Fibroblast of lung (primary cell): ENCODE results near the gene MAP2K2. TPM values are rescaled to one million over a fixed set of nuclear protein-coding genes. Genes with fewer than 3 reads are reported as not detected.

Experiments used
- DNase-seq, 2 donors: peaks; one replicate each; pipeline versions ENCODE4 v3.0.0 to v3.0.0-alpha.2; 2010; ENCODE audit warnings: low read depth in 2 of 2
- H2AFZ ChIP-seq: 2 replicates; pipeline ENCODE4 v1.5.1; 2012; ENCODE audit warnings: low read length, control low read depth, inconsistent platforms
- H3K27ac ChIP-seq: 2 replicates; pipeline ENCODE4 v1.5.1; 2011; ENCODE audit warnings: low read length, control low read depth; ENCODE audit not compliant: insufficient read depth
- H3K27me3 ChIP-seq: 2 replicates; pipeline ENCODE4 v1.5.1; 2011; ENCODE audit warnings: mild to moderate bottlenecking, low read length; ENCODE audit not compliant: control insufficient read depth, insufficient read depth
- H3K36me3 ChIP-seq: 2 replicates; pipeline ENCODE4 v1.5.1; 2011; ENCODE audit warnings: low read length; ENCODE audit not compliant: control insufficient read depth, insufficient read depth
- H3K4me1 ChIP-seq: 2 replicates; pipeline ENCODE4 v1.5.1; 2011; ENCODE audit warnings: low read length; ENCODE audit not compliant: control insufficient read depth, insufficient read depth; ENCODE audit errors: extremely low read depth
- H3K4me2 ChIP-seq: 2 replicates; pipeline ENCODE4 v1.5.1; 2011; ENCODE audit warnings: low read length, control low read depth; ENCODE audit not compliant: insufficient read depth; ENCODE audit errors: extremely low read depth
- H3K4me3 ChIP-seq, 4 experiments: fragments of 200-600 bp in 1 of 4; sonication (generic) in 1 of 4; replicated peaks in 1 of 4; 2 replicates each; pipeline ENCODE4 v1.5.1; 2011 to 2016; ENCODE audit warnings: low read length in 4 of 4, low read depth in 3 of 4, mild to moderate bottlenecking in 3 of 4, control low read depth in 2 of 4, inconsistent platforms in 1 of 4, mixed read lengths in 1 of 4; ENCODE audit not compliant: insufficient read depth in 1 of 4; ENCODE audit errors: control extremely low read depth in 1 of 4
- H3K79me2 ChIP-seq: 2 replicates; pipeline ENCODE4 v1.5.1; 2012; ENCODE audit warnings: mild to moderate bottlenecking, low read length, inconsistent platforms; ENCODE audit not compliant: control insufficient read depth, insufficient read depth
- H3K9ac ChIP-seq: 2 replicates; pipeline ENCODE4 v1.5.1; 2011; ENCODE audit warnings: mild to moderate bottlenecking, low read length, control low read depth; ENCODE audit not compliant: insufficient read depth
- H3K9me3 ChIP-seq: 2 replicates; pipeline ENCODE4 v1.5.1; 2012; ENCODE audit warnings: low read depth, low read length; ENCODE audit not compliant: control insufficient read depth, insufficient read depth
- H4K20me1 ChIP-seq: 2 replicates; pipeline ENCODE4 v1.5.1; 2011; ENCODE audit warnings: low read length; ENCODE audit not compliant: control insufficient read depth, insufficient read depth; ENCODE audit errors: extremely low read depth
- CTCF ChIP-seq, 2 donors: IDR thresholded peaks in 1 of 2; conservative IDR thresholded peaks in 1 of 2; 1 replicate in 1 of 2; 2 replicates in 1 of 2; pipeline ENCODE4 v1.5.1; 2011 to 2012; ENCODE audit warnings: low read length in 2 of 2, control low read depth in 1 of 2, inconsistent platforms in 1 of 2, low read depth in 1 of 2, mild to moderate bottlenecking in 1 of 2
- EZH2 ChIP-seq: IDR thresholded peaks from 2 replicates; pipeline ENCODE4 v1.5.1; 2012; ENCODE audit warnings: low read length, control low read depth, mild to moderate bottlenecking; ENCODE audit errors: missing control alignments
- polyA plus RNA-seq, 2 donors: library from polyadenylated mRNA; depleted of rRNA in 1 of 2; stranded (reverse) in 1 of 2; unstranded in 1 of 2; fragments of >200 nt; gene quantifications; 2 replicates each; pipeline ENCODE4 v1.2.1, GENCODE V29; 2011 to 2012; ENCODE audit warnings: missing spikeins in 1 of 2
- total RNA-seq: library from RNA; depleted of rRNA; stranded (reverse); fragments of >200 nt; gene quantifications from 2 replicates; pipeline ENCODE4 v1.2.1, GENCODE V29; 2014

MAP2K2 gene
- total and polyA plus RNA-seq, 2 donors (not counting 1 experiment from before 2014, with no cell fraction given): 61.6 to 159 TPM

GRCh38 chr19:4100647-4101495 is 23.1 kb downstream of the MAP2K2 start:
- Histone ChIP-seq H2AFZ (no peak overlapping the region), H3K4me2 (no peak overlapping the region), H3K9ac (no peak overlapping the region), H3K9me3 (no peaks in the 10 kb centered on the region), H4K20me1 (no peaks in the 10 kb centered on the region), H3K79me2 (no peaks in the 10 kb centered on the region), H3K4me1 (peaks cover 6% of the 10 kb centered on the region), H3K27me3 (no peaks in the 10 kb centered on the region), H3K27ac (no peak overlapping the region), H3K4me3 (no peak overlapping the region), H3K36me3 (peaks cover 32% of the 10 kb centered on the region)
- no peak for DNase-seq
- no peak for TF ChIP-seq EZH2
- TF ChIP-seq CTCF (conservative IDR thresholded peaks at IDR 0.05 in 1 of 2, IDR thresholded peaks at IDR 0.05 in 1 of 2; ENCODE audit: low read depth in 1 of 2, low read length in 2 of 2): no peak

- Histone ChIP-seq H3K4me3 (no peak overlapping the region), H3K4me2 (no peak overlapping the region), H2AFZ (no peak overlapping the region), H3K9ac (no peak overlapping the region), H4K20me1 (no peaks in the 10 kb centered on the region), H3K36me3 (peaks cover 31% of the 10 kb centered on the region), H3K4me1 (no peaks in the 10 kb centered on the region), H3K9me3 (no peaks in the 10 kb centered on the region), H3K27me3 (no peaks in the 10 kb centered on the region), H3K79me2 (no peaks in the 10 kb centered on the region), H3K27ac (no peak overlapping the region)
- TF ChIP-seq CTCF (conservative IDR thresholded peaks at IDR 0.05 in 1 of 2, IDR thresholded peaks at IDR 0.05 in 1 of 2; ENCODE audit: low read depth in 1 of 2, low read length in 2 of 2) (no peak), EZH2 (no peak)
- DNase-seq: no peak
These were observed 24.7 kb downstream of the MAP2K2 start for GRCh38 chr19:4099041-4099764.

GRCh38 chr19:4098493-4098892 is 25.4 kb downstream of the MAP2K2 start:
- DNase-seq: no peak
- Histone ChIP-seq H4K20me1 (no peaks in the 10 kb centered on the region), H3K27ac (no peak overlapping the region), H3K4me2 (no peak overlapping the region), H3K9ac (no peak overlapping the region), H2AFZ (no peak overlapping the region), H3K27me3 (no peaks in the 10 kb centered on the region), H3K9me3 (no peaks in the 10 kb centered on the region), H3K79me2 (no peaks in the 10 kb centered on the region), H3K36me3 (peaks cover 31% of the 10 kb centered on the region), H3K4me3 (no peak overlapping the region), H3K4me1 (no peaks in the 10 kb centered on the region)
- TF ChIP-seq CTCF (conservative IDR thresholded peaks at IDR 0.05 in 1 of 2, IDR thresholded peaks at IDR 0.05 in 1 of 2; ENCODE audit: low read depth in 1 of 2, low read length in 2 of 2) (no peak), EZH2 (no peak)
